Neutrophil (primary cell): ENCODE results near the gene SH3GLB1.
A peak's percentile ranks its signal among the peaks of the same experiment; 100 is the strongest.

Experiments
- H3K27ac ChIP-seq: fragments of 200-600 bp; sonication (generic); 2 replicates; pipeline ENCODE4 v1.5.1; 2016; ENCODE audit warnings: mild to moderate bottlenecking, moderate library complexity
- H3K27me3 ChIP-seq: fragments of 200-600 bp; sonication (generic); 2 replicates; pipeline ENCODE4 v1.6.0; 2016; ENCODE audit warnings: mild to moderate bottlenecking
- H3K36me3 ChIP-seq: fragments of 200-600 bp; sonication (generic); 2 replicates; pipeline ENCODE4 v1.5.1; 2017
- H3K4me1 ChIP-seq, 2 experiments: fragments of 200-600 bp in 1 of 2; sonication (generic) in 1 of 2; 1 replicate in 1 of 2; 2 replicates in 1 of 2; pipeline versions ENCODE4 v1.5.1 to v1.6.1; 2013 to 2016; ENCODE audit warnings: low read depth in 1 of 2, low read length in 1 of 2, mild to moderate bottlenecking in 1 of 2, moderate library complexity in 1 of 2; ENCODE audit not compliant: control insufficient read depth in 1 of 2, insufficient read depth in 1 of 2
- H3K4me3 ChIP-seq, 2 experiments: fragments of 200-600 bp in 1 of 2; sonication (generic) in 1 of 2; 1 replicate in 1 of 2; 2 replicates in 1 of 2; pipeline ENCODE4 v1.5.1; 2013 to 2016; ENCODE audit warnings: low read depth in 1 of 2, low read length in 1 of 2, mild to moderate bottlenecking in 1 of 2, moderate library complexity in 1 of 2
- H3K9me3 ChIP-seq: fragments of 200-600 bp; sonication (generic); 2 replicates; pipeline ENCODE4 v1.5.1; 2016
- TF ChIP-seq, protein P1 (sequence below): fragments of 200-600 bp; sonication (generic); IDR thresholded peaks from 2 replicates; pipeline ENCODE4 v1.5.1; 2016; ENCODE audit warnings: antibody characterized with exemption

The SH3GLB1 gene

DNA sequence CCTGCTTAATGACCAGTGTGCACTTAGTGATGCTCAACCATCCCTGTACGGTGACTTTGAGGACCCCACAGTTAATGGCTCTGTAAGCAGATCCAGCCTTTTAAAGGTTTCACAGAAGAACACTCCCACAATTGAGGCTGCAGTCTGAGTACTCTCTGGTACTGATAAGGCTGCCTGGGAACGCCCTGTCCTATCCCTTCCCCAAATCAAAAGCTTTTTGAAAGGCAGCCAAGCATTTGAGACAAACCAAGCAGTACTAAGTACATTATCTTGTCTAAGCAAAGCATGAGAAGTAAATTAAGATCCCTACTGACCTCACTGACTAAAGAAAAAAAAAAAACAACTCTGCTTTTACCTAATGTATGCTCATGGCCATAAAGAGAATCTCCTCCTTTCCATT, 60.7 kb downstream of the SH3GLB1 start:
- Histone ChIP-seq H3K4me3 (no peak overlapping the region), H3K4me1 (no peaks in the 10 kb centered on the region), H3K9me3 (no peaks in the 10 kb centered on the region), H3K27ac (no peak overlapping the region), H3K36me3 (no peaks in the 10 kb centered on the region), H3K27me3 (no peaks in the 10 kb centered on the region)
- TF ChIP-seq, protein P1, sequence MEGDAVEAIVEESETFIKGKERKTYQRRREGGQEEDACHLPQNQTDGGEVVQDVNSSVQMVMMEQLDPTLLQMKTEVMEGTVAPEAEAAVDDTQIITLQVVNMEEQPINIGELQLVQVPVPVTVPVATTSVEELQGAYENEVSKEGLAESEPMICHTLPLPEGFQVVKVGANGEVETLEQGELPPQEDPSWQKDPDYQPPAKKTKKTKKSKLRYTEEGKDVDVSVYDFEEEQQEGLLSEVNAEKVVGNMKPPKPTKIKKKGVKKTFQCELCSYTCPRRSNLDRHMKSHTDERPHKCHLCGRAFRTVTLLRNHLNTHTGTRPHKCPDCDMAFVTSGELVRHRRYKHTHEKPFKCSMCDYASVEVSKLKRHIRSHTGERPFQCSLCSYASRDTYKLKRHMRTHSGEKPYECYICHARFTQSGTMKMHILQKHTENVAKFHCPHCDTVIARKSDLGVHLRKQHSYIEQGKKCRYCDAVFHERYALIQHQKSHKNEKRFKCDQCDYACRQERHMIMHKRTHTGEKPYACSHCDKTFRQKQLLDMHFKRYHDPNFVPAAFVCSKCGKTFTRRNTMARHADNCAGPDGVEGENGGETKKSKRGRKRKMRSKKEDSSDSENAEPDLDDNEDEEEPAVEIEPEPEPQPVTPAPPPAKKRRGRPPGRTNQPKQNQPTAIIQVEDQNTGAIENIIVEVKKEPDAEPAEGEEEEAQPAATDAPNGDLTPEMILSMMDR: no peak

DNA sequence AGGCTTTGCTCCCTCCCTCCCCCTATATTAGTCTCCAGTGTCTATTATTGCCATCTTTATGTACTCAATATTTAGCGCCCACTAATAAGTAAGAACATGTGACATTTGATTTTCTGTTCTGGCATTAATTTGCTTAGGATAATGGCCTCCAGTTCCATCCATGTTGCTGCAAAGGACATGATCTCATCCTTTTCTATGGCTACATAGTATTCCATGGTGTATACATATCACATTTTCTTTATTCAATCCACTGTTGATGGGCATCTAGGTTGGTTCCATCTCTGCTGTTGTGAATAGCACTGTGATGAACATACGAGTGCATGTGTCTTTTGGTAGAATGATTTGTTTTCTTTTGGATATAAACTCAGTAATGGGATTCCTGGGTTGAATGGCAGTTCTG, 61.3 kb downstream of the SH3GLB1 start:
- H3K4me3 ChIP-seq: no peak overlapping the region
- no peaks in the 10 kb centered on the region for H3K9me3 ChIP-seq
- TF ChIP-seq, protein P1: no peak
- no peak overlapping the region for H3K27ac ChIP-seq
- no peaks in the 10 kb centered on the region for H3K36me3 ChIP-seq
- no peaks in the 10 kb centered on the region for H3K4me1 ChIP-seq
- no peaks in the 10 kb centered on the region for H3K27me3 ChIP-seq

DNA sequence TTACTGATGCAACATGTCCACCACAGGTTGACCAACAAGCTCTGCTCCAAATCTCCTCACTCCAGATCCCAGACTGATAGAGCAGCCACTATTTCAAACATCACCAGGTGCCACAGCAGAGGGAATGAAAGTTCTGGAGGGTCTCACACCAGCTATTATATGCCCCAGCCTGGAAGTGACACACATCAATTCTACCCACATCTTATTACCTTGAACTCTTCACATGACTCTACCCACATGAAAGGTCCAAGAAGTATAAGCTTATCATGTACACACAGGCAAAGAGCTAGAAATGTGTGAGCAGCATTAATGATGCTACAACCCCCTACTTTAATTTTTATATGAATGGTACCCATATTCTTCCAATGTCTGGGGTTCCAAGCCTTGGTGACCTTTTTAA, 64.2 kb downstream of the SH3GLB1 start:
- Histone ChIP-seq H3K27me3 (no peaks in the 10 kb centered on the region), H3K9me3 (no peaks in the 10 kb centered on the region), H3K36me3 (no peaks in the 10 kb centered on the region), H3K4me3 (no peak overlapping the region), H3K4me1 (peaks cover 11 to 15% of the 10 kb centered on the region in 2 experiments), H3K27ac (no peak overlapping the region)
- TF ChIP-seq, protein P1: no peak

DNA sequence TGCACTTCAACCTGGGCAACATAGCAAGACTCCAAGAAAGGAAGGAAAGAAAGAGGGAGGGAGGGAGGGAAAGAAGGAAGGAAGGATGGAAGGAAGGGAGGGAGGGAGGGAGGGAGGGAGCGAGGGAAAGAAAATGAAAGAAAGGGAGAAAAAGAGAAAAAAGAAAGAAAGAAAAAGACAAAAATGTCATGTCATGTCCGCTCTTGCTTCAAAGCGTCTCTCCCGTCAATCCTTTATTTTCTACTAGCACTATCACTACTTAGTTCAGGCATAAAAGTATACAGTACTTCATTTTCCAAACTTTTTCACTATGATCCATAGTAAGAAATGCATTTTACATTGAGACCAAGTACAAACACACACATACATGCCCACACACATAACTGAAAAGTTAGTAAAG, 64.7 kb downstream of the SH3GLB1 start:
- no peak overlapping the region for H3K4me3 ChIP-seq
- no peak overlapping the region for H3K27ac ChIP-seq
- peaks cover 16 to 20% of the 10 kb centered on the region in 2 experiments for H3K4me1 ChIP-seq
- no peaks in the 10 kb centered on the region for H3K36me3 ChIP-seq
- TF ChIP-seq, protein P1: no peak
- H3K27me3 ChIP-seq: no peaks in the 10 kb centered on the region
- no peaks in the 10 kb centered on the region for H3K9me3 ChIP-seq

DNA sequence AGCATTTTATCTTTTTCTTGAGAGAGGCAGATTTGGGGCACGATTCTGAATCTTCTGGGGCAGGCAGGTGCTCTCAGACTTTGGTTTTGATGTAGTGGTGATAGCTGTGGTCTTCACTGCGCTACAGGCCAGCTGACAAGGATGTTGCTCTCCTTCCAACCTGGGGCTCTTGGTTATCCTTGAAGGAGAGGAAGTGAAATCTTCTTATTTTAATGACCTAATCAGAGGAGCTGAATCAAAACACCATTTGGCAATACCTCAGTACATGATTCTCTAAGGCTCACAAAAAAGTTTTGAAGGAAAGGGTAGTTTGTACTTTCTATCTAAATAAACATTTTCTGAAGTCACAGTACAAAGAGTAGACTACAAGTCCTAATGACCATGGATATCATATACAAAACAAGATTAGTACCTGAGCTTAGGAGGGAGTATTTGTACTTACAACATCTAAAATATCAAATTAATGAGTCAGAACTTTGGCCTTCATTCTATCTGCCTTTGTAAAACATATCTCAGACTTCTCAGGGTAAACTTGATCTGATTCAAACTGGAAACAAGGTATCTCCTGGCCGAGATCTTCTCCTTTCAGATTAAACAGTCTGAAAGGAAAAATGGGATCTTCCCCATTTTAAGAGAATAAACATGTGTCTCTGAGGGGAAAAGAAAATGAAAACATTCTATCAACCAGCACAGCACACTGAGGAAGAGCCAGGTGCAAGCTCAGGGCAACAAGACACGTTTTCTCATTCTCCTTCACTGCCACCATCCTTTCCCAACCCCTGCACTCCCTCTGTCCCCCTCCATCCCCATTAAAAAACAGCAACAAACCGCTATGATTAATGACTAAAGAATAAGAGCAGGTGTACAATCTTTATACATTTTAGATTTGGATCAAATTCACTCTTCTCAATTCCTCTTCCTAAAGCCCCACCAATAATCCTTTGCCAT, 69.2 kb downstream of the SH3GLB1 start:
- Histone ChIP-seq H3K9me3 (no peaks in the 10 kb centered on the region), H3K27ac (peak overlapping the region; percentile 100), H3K27me3 (no peaks in the 10 kb centered on the region), H3K4me1 (peaks cover 54 to 62% of the 10 kb centered on the region in 2 experiments), H3K36me3 (no peaks in the 10 kb centered on the region), H3K4me3 (peak overlapping the region; percentile 41 to 49)
- TF ChIP-seq, protein P1: no peak
